GM23338 (cell line): ENCODE results near the gene NUAK2. TPM values are rescaled to one million over a fixed set of nuclear protein-coding genes. Genes with fewer than 3 reads are reported as not detected.

Source experiments
- ATAC-seq: fragments of 200-7000 bp; cut with Tn5 transposase; 3 replicates; pipeline ENCODE4 v1.9.1; 2020
- DNase-seq: peaks from one replicate; pipeline ENCODE4 v3.0.0-alpha.2; 2015; ENCODE audit warnings: low spot score
- H2AFZ ChIP-seq: fragments of 200-600 bp; sonication (generic); 2 replicates; pipeline ENCODE4 v1.8.0; 2016; ENCODE audit warnings: antibody characterized with exemption, mild to moderate bottlenecking, moderate library complexity
- H3F3A ChIP-seq: fragments of 200-600 bp; sonication (generic); replicated peaks from 2 replicates; pipeline ENCODE4 v1.8.0; 2017; ENCODE audit warnings: antibody characterized with exemption, mixed run types, low read depth
- H3K27ac ChIP-seq: fragments of 200-600 bp; sonication (generic); 2 replicates; pipeline ENCODE4 v1.6.1; 2016; ENCODE audit warnings: low read depth
- H3K27me3 ChIP-seq: fragments of 200-600 bp; sonication (generic); 2 replicates; pipeline ENCODE4 v1.8.0; 2016; ENCODE audit warnings: mild to moderate bottlenecking, mixed run types, moderate library complexity; ENCODE audit not compliant: insufficient read depth
- H3K36me3 ChIP-seq: fragments of 200-600 bp; sonication (generic); 2 replicates; pipeline ENCODE4 v1.8.0; 2016; ENCODE audit warnings: mild to moderate bottlenecking; ENCODE audit not compliant: insufficient read depth
- H3K4me1 ChIP-seq: fragments of 200-600 bp; sonication (generic); 2 replicates; pipeline ENCODE4 v1.8.0; 2016; ENCODE audit warnings: mild to moderate bottlenecking, moderate library complexity; ENCODE audit not compliant: insufficient read depth
- H3K4me2 ChIP-seq: fragments of 200-600 bp; sonication (generic); 2 replicates; pipeline ENCODE4 v1.7.1; 2017; ENCODE audit warnings: mixed run types
- H3K4me3 ChIP-seq: fragments of 200-600 bp; sonication (generic); 2 replicates; pipeline ENCODE4 v1.6.1; 2016; ENCODE audit warnings: mixed run types
- H3K79me2 ChIP-seq: fragments of 200-600 bp; sonication (generic); replicated peaks from 2 replicates; pipeline ENCODE4 v1.8.0; 2017; ENCODE audit warnings: mild to moderate bottlenecking; ENCODE audit not compliant: insufficient read depth
- H3K9me2 ChIP-seq: fragments of 200-600 bp; sonication (generic); 2 replicates; pipeline ENCODE4 v1.8.0; 2017; ENCODE audit not compliant: insufficient read depth
- H4K20me1 ChIP-seq: fragments of 200-600 bp; sonication (generic); replicated peaks from 2 replicates; pipeline ENCODE4 v1.8.0; 2017; ENCODE audit warnings: mild to moderate bottlenecking; ENCODE audit not compliant: insufficient read depth
- H3K27ac Mint-ChIP-seq: 2 replicates; pipeline ENCODE4 v1.8.0; 2020; ENCODE audit warnings: inconsistent platforms, mild to moderate bottlenecking, moderate library complexity, mixed read lengths
- H3K27me3 Mint-ChIP-seq: 3 replicates; pipeline ENCODE4 v1.8.0; 2022; ENCODE audit warnings: low read depth, mild to moderate bottlenecking, moderate library complexity, mixed read lengths, inconsistent platforms; ENCODE audit not compliant: insufficient read depth, poor library complexity
- H3K36me3 Mint-ChIP-seq: 3 replicates; pipeline ENCODE4 v1.8.0; 2021; ENCODE audit warnings: low read depth, mild to moderate bottlenecking, inconsistent platforms, moderate library complexity, mixed read lengths
- H3K4me1 Mint-ChIP-seq: 3 replicates; pipeline ENCODE4 v1.8.0; 2020; ENCODE audit warnings: mild to moderate bottlenecking, inconsistent platforms, mixed read lengths
- H3K4me3 Mint-ChIP-seq: 3 replicates; pipeline ENCODE4 v1.8.0; 2021; ENCODE audit warnings: moderate library complexity, mild to moderate bottlenecking, inconsistent platforms, mixed read lengths
- H3K9me3 Mint-ChIP-seq: 3 replicates; pipeline ENCODE4 v1.8.0; 2020; ENCODE audit warnings: moderate library complexity, mild to moderate bottlenecking, inconsistent platforms, mixed read lengths
- CREB1 ChIP-seq: fragments of 250-450 bp; sonication (Bioruptor Pico); IDR thresholded peaks from 2 replicates; pipeline ENCODE4 v1.5.0; 2020; ENCODE audit warnings: low read depth, mild to moderate bottlenecking, moderate library complexity
- EZH2 ChIP-seq: fragments of 200-600 bp; sonication (generic); IDR thresholded peaks from one replicate; pipeline ENCODE4 v1.8.0; 2017; ENCODE audit warnings: antibody characterized with exemption, mild to moderate bottlenecking, low read depth; ENCODE audit not compliant: unreplicated experiment
- EZH2phosphoT487 ChIP-seq: fragments of 200-600 bp; sonication (generic); IDR thresholded peaks from one replicate; pipeline ENCODE4 v1.8.1; 2018; ENCODE audit warnings: antibody characterized with exemption; ENCODE audit not compliant: unreplicated experiment
- JUNB ChIP-seq: IDR thresholded peaks from one replicate; pipeline ENCODE4 v1.6.1; 2016; ENCODE audit warnings: antibody characterized with exemption; ENCODE audit not compliant: unreplicated experiment
- NANOG ChIP-seq: IDR thresholded peaks from 2 replicates; pipeline ENCODE4 v1.6.1; 2016; ENCODE audit warnings: antibody characterized with exemption, borderline replicate concordance
- STAT1 ChIP-seq: IDR thresholded peaks from one replicate; pipeline ENCODE4 v1.6.1; 2016; ENCODE audit warnings: antibody characterized with exemption; ENCODE audit not compliant: unreplicated experiment
- ZNF114 ChIP-seq: fragments of 250-450 bp; sonication (Bioruptor Pico); IDR thresholded peaks from 2 replicates; pipeline ENCODE4 v1.5.0; 2020; ENCODE audit warnings: mild to moderate bottlenecking, moderate library complexity
- ZNF331 ChIP-seq: fragments of 250-450 bp; sonication (Bioruptor Pico); IDR thresholded peaks from 2 replicates; pipeline ENCODE4 v1.5.0; 2020; ENCODE audit warnings: low read depth, mild to moderate bottlenecking, moderate library complexity
- polyA plus RNA-seq: library from polyadenylated mRNA; unstranded; fragments of >200 nt; fragmentation: Nextera tagmentation; extraction: Ambion mirVana; gene quantifications from 2 replicates; pipeline ENCODE4 v1.2.1, GENCODE V29; 2016
- total RNA-seq: library from RNA; depleted of rRNA; stranded (reverse); fragments of >200 nt; shearing (Covaris generic); gene quantifications from 2 replicates; pipeline ENCODE4 v1.2.3, GENCODE V29; 2014
- TF ChIP-seq, protein P1 (sequence below), 2 experiments: fragments of 200-600 bp in 1 of 2; sonication (generic) in 1 of 2; conservative IDR thresholded peaks; 2 replicates each; pipeline versions ENCODE4 v1.5.1 to v1.6.1; 2016 to 2017; ENCODE audit warnings: antibody characterized with exemption in 2 of 2, low read depth in 2 of 2, mild to moderate bottlenecking in 2 of 2, moderate library complexity in 1 of 2
- TF ChIP-seq, protein P2 (sequence below): IDR thresholded peaks from one replicate; pipeline ENCODE4 v1.6.1; 2018; ENCODE audit warnings: antibody characterized with exemption; ENCODE audit not compliant: unreplicated experiment
- TF ChIP-seq, protein P3 (sequence below): IDR thresholded peaks from 2 replicates; pipeline ENCODE4 v1.6.1; 2016; ENCODE audit warnings: antibody characterized with exemption

NUAK2 gene
- total and polyA plus RNA-seq, 2 experiments from 2014 or later, result 7.8 to 15.3 TPM

DNA sequence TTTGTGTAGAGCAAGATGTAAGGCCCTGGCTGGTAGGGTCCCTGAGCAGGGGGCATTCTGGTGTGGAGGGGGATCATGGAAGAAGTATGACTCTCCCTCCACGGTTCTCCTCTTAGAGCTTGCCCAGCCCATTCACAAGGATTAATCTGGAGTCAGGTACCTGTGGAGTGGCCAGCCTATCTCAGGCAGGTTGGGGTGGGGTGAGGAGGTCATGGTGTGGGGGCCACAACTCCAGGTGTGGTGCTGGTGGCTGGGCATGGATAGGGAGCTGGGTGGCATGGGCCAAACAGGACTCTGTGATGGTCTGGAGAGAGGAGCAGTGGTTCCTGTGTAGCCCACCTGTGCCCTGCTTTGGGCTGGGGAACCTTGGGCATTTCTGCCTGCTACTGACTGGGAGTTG is 61.5 kb downstream of the NUAK2 start:
- peaks cover 16% of the 10 kb centered on the region for H3K4me1 ChIP-seq
- no peaks in the 10 kb centered on the region for H3K79me2 ChIP-seq
- Mint-ChIP-seq H3K4me3 (no peak overlapping the region), H3K27ac (no peak overlapping the region; the same call in none of the 2 replicates), H3K27me3 (peaks cover 8% of the 10 kb centered on the region), H3K4me1 (peaks cover 36% of the 10 kb centered on the region), H3K9me3 (no peaks in the 10 kb centered on the region), H3K36me3 (no peaks in the 10 kb centered on the region)
- no peak for DNase-seq
- TF ChIP-seq ZNF331 (CRISPR knock-in tag) (no peak), NANOG (no peak), CREB1 (no peak), EZH2phosphoT487 (no peak), STAT1 (no peak), EZH2 (no peak), JUNB (no peak), ZNF114 (CRISPR knock-in tag) (no peak)
- TF ChIP-seq, protein P1, sequence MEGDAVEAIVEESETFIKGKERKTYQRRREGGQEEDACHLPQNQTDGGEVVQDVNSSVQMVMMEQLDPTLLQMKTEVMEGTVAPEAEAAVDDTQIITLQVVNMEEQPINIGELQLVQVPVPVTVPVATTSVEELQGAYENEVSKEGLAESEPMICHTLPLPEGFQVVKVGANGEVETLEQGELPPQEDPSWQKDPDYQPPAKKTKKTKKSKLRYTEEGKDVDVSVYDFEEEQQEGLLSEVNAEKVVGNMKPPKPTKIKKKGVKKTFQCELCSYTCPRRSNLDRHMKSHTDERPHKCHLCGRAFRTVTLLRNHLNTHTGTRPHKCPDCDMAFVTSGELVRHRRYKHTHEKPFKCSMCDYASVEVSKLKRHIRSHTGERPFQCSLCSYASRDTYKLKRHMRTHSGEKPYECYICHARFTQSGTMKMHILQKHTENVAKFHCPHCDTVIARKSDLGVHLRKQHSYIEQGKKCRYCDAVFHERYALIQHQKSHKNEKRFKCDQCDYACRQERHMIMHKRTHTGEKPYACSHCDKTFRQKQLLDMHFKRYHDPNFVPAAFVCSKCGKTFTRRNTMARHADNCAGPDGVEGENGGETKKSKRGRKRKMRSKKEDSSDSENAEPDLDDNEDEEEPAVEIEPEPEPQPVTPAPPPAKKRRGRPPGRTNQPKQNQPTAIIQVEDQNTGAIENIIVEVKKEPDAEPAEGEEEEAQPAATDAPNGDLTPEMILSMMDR (conservative IDR thresholded peaks at IDR 0.05; ENCODE audit: low read depth in 2 of 2), result no peak
- TF ChIP-seq, protein P2, sequence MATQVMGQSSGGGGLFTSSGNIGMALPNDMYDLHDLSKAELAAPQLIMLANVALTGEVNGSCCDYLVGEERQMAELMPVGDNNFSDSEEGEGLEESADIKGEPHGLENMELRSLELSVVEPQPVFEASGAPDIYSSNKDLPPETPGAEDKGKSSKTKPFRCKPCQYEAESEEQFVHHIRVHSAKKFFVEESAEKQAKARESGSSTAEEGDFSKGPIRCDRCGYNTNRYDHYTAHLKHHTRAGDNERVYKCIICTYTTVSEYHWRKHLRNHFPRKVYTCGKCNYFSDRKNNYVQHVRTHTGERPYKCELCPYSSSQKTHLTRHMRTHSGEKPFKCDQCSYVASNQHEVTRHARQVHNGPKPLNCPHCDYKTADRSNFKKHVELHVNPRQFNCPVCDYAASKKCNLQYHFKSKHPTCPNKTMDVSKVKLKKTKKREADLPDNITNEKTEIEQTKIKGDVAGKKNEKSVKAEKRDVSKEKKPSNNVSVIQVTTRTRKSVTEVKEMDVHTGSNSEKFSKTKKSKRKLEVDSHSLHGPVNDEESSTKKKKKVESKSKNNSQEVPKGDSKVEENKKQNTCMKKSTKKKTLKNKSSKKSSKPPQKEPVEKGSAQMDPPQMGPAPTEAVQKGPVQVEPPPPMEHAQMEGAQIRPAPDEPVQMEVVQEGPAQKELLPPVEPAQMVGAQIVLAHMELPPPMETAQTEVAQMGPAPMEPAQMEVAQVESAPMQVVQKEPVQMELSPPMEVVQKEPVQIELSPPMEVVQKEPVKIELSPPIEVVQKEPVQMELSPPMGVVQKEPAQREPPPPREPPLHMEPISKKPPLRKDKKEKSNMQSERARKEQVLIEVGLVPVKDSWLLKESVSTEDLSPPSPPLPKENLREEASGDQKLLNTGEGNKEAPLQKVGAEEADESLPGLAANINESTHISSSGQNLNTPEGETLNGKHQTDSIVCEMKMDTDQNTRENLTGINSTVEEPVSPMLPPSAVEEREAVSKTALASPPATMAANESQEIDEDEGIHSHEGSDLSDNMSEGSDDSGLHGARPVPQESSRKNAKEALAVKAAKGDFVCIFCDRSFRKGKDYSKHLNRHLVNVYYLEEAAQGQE, result no peak
- TF ChIP-seq, protein P3, sequence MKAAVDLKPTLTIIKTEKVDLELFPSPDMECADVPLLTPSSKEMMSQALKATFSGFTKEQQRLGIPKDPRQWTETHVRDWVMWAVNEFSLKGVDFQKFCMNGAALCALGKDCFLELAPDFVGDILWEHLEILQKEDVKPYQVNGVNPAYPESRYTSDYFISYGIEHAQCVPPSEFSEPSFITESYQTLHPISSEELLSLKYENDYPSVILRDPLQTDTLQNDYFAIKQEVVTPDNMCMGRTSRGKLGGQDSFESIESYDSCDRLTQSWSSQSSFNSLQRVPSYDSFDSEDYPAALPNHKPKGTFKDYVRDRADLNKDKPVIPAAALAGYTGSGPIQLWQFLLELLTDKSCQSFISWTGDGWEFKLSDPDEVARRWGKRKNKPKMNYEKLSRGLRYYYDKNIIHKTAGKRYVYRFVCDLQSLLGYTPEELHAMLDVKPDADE, result no peak
- no peak overlapping the region for H2AFZ ChIP-seq
- H3K4me3 ChIP-seq, result no peak overlapping the region
- no peak for ATAC-seq
- H3K36me3 ChIP-seq, result no peaks in the 10 kb centered on the region
- no peak overlapping the region for H3K4me2 ChIP-seq
- no peaks in the 10 kb centered on the region for H3F3A ChIP-seq
- H3K9me2 ChIP-seq, result no peaks in the 10 kb centered on the region
- H3K27ac ChIP-seq, result no peak overlapping the region
- no peaks in the 10 kb centered on the region for H3K27me3 ChIP-seq
- no peaks in the 10 kb centered on the region for H4K20me1 ChIP-seq
